B cell (primary cell): ENCODE measurements around the gene SMPD3.

Experiments
- EZH2 ChIP-seq: IDR thresholded peaks from 2 replicates; pipeline ENCODE4 v1.6.1; 2012; ENCODE audit warnings: borderline replicate concordance, low read depth, mild to moderate bottlenecking, moderate library complexity, low read length; ENCODE audit not compliant: insufficient read depth, poor library complexity, severe bottlenecking
- TF ChIP-seq, protein P1 (sequence below): fragments of 200-600 bp; IDR thresholded peaks from one replicate; pipeline ENCODE4 v1.8.0; 2022; ENCODE audit warnings: antibody characterized with exemption, mild to moderate bottlenecking

- TF ChIP-seq, protein P1, sequence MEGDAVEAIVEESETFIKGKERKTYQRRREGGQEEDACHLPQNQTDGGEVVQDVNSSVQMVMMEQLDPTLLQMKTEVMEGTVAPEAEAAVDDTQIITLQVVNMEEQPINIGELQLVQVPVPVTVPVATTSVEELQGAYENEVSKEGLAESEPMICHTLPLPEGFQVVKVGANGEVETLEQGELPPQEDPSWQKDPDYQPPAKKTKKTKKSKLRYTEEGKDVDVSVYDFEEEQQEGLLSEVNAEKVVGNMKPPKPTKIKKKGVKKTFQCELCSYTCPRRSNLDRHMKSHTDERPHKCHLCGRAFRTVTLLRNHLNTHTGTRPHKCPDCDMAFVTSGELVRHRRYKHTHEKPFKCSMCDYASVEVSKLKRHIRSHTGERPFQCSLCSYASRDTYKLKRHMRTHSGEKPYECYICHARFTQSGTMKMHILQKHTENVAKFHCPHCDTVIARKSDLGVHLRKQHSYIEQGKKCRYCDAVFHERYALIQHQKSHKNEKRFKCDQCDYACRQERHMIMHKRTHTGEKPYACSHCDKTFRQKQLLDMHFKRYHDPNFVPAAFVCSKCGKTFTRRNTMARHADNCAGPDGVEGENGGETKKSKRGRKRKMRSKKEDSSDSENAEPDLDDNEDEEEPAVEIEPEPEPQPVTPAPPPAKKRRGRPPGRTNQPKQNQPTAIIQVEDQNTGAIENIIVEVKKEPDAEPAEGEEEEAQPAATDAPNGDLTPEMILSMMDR = no peak
- no peak for TF ChIP-seq EZH2
Observed at GRCh38 chr16:68463904-68464303, 15.6 kb upstream of the SMPD3 start.
